RWPE2 (cell line): ENCODE results near the gene OSBP.

Experiments
- ATAC-seq: fragments of 200-7000 bp; cut with Tn5 transposase; 3 replicates; pipeline ENCODE4 v1.9.1; 2021; ENCODE audit warnings: low read depth
- DNase-seq: peaks from one replicate; pipeline ENCODE4 v3.0.0-alpha.2; 2020; ENCODE audit warnings: low spot score
- H3K27ac ChIP-seq: fragments of 450-650 bp; 2 replicates; pipeline ENCODE4 v1.5.1; 2017; ENCODE audit warnings: mild to moderate bottlenecking; ENCODE audit not compliant: poor library complexity, severe bottlenecking
- H3K27me3 ChIP-seq: fragments of 250-450 bp; sonication (Bioruptor Pico); 2 replicates; pipeline ENCODE4 v1.5.1; 2021; ENCODE audit warnings: mild to moderate bottlenecking, moderate library complexity; ENCODE audit not compliant: insufficient read depth, poor library complexity, severe bottlenecking
- H3K36me3 ChIP-seq: fragments of 250-450 bp; sonication (Bioruptor Pico); 2 replicates; pipeline ENCODE4 v1.5.1; 2020; ENCODE audit warnings: low read depth, mild to moderate bottlenecking, moderate library complexity
- H3K4me1 ChIP-seq: fragments of 250-450 bp; sonication (Bioruptor Pico); 2 replicates; pipeline ENCODE4 v1.5.1; 2021; ENCODE audit warnings: mild to moderate bottlenecking, moderate library complexity; ENCODE audit not compliant: insufficient read depth, poor library complexity, severe bottlenecking
- H3K4me3 ChIP-seq: fragments of 250-450 bp; sonication (Bioruptor Pico); 2 replicates; pipeline ENCODE4 v1.5.1; 2021; ENCODE audit warnings: mild to moderate bottlenecking, moderate library complexity; ENCODE audit not compliant: severe bottlenecking
- H3K9me3 ChIP-seq: fragments of 250-450 bp; sonication (Bioruptor Pico); 2 replicates; pipeline ENCODE4 v1.5.1; 2021; ENCODE audit warnings: mild to moderate bottlenecking, moderate library complexity; ENCODE audit not compliant: severe bottlenecking
- CTCF ChIP-seq: fragments of 450-650 bp; IDR thresholded peaks from one replicate; pipeline ENCODE4 v1.5.1; 2017; ENCODE audit warnings: mild to moderate bottlenecking, moderate library complexity; ENCODE audit not compliant: poor library complexity, severe bottlenecking

Gene OSBP

DNA sequence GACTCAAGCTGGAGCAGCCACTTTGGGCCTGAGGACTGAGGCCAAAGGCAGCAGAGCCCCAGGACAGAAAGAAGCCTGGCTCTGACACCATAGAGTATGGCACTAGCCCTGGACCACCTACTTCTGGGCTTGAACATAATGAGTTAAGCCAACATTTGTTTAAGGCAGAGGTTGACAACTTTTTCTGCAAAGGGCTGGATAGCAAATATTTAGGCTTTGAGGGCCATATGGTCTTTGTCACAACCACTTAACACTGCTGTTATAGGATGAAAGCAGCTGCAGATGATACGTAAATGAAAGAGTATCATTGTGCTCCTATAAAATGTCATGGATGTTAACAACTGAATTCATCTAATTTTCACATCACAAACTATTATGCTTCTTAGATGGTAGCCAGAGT, 16.6 kb downstream of the OSBP start:
- no peaks in the 10 kb centered on the region for H3K9me3 ChIP-seq
- no peak for DNase-seq
- no peak overlapping the region for H3K27ac ChIP-seq
- no peaks in the 10 kb centered on the region for H3K4me1 ChIP-seq
- no peak for ATAC-seq
- TF ChIP-seq CTCF: no peak
- H3K36me3 ChIP-seq: peaks cover 97% of the 10 kb centered on the region
- no peaks in the 10 kb centered on the region for H3K27me3 ChIP-seq
- H3K4me3 ChIP-seq: no peak overlapping the region

DNA sequence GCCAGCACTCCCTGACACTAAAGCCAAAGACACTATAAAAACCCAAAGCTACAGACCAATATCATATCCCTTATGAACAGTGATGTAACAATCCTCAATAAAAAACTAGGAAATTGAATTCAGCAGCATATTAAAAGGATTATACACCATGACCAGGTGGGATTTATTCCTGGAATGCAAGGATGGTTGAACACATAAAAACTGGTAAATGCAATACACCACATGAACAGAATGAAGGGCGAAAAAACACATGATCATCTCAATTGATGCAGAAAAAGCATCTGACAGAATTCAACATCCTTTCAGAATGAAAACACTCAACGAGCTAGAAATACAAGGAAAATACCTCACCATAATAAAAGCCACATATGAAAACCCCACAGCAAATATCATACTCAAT, 31.3 kb downstream of the OSBP start:
- no peak overlapping the region for H3K4me3 ChIP-seq
- no peak for ATAC-seq
- no peaks in the 10 kb centered on the region for H3K27me3 ChIP-seq
- H3K27ac ChIP-seq: no peak overlapping the region
- no peak for TF ChIP-seq CTCF
- no peak for DNase-seq
- H3K4me1 ChIP-seq: no peaks in the 10 kb centered on the region
- peaks cover 79% of the 10 kb centered on the region for H3K36me3 ChIP-seq
- H3K9me3 ChIP-seq: no peaks in the 10 kb centered on the region

DNA sequence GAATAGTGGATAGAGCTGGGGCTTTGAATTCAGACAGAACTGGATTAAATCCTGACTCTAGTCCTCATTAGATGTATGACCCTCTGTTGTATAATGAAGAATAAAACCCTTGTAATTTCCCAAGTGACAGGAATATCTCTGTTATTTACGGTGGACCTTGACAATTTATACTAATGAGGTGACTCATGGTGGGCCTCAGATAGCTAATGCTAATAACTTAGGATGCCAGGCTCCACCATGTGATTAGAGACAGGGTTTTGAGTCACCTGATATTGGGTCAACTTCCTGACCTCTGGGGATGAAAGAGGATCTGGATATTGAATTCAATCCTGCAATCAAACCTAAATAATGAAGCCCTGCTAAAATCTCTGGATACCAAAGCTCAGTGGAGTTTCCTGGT, 33.6 kb downstream of the OSBP start:
- Histone ChIP-seq H3K9me3 (no peaks in the 10 kb centered on the region), H3K4me1 (no peaks in the 10 kb centered on the region), H3K27me3 (no peaks in the 10 kb centered on the region), H3K36me3 (peaks cover 78% of the 10 kb centered on the region), H3K4me3 (no peak overlapping the region), H3K27ac (no peak overlapping the region)
- DNase-seq (no peak), ATAC-seq (no peak)
- TF ChIP-seq CTCF: no peak

GRCh38 chr11:59578369-59578768, 37.2 kb downstream of the OSBP start:
- Histone ChIP-seq H3K9me3 (no peaks in the 10 kb centered on the region), H3K27me3 (no peaks in the 10 kb centered on the region), H3K27ac (no peak overlapping the region), H3K4me1 (peaks cover 8% of the 10 kb centered on the region), H3K4me3 (no peak overlapping the region), H3K36me3 (peaks cover 81% of the 10 kb centered on the region)
- ATAC-seq: no peak
- DNase-seq: no peak
- no peak for TF ChIP-seq CTCF

DNA sequence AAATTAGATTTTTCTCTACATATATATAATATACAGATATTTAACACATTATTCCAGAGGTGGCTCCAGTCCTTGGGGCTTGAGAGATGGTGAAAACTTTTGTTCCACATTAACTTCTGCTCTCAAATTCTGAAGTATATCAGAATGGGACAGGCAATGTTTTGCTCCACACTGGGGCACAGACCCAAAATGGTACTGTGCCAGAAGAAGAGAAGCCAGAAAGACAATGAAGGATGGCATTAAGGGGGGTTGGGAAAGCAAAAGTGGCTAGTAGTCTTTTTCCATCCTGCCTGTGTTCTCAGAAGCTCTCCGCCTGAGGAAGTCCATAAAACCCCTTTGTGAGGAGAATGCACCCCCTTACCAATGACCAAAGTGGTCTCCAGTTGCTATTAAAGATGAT, 40.1 kb downstream of the OSBP start:
- H3K4me1 ChIP-seq: peaks cover 15% of the 10 kb centered on the region
- no peak for TF ChIP-seq CTCF
- ATAC-seq (no peak), DNase-seq (no peak)
- no peak overlapping the region for H3K4me3 ChIP-seq
- H3K27me3 ChIP-seq: no peaks in the 10 kb centered on the region
- no peak overlapping the region for H3K27ac ChIP-seq
- H3K36me3 ChIP-seq: peaks cover 56% of the 10 kb centered on the region
- H3K9me3 ChIP-seq: no peaks in the 10 kb centered on the region
